Adrenal gland (tissue), 12 donors: ENCODE results near the gene MINDY4. TPM values are rescaled to one million over a fixed set of nuclear protein-coding genes. Genes with fewer than 3 reads are reported as not detected.

Source experiments
- DNase-seq, 7 donors: peaks; one replicate each; pipeline ENCODE4 v3.0.0-alpha.2; 2019 to 2020
- H3K27ac ChIP-seq, 5 donors: fragments of 200-600 bp; sonication (generic) in 4 of 5; 1 replicate in 3 of 5; 2 replicates in 2 of 5; pipeline versions ENCODE4 v1.5.1 to v1.8.0; 2016 to 2020; ENCODE audit warnings: mild to moderate bottlenecking in 1 of 5
- H3K27me3 ChIP-seq: fragments of 200-600 bp; 2 replicates; pipeline ENCODE4 v1.8.0; 2021
- H3K36me3 ChIP-seq, 2 donors: fragments of 200-600 bp; replicated peaks in 1 of 2; 1 replicate in 1 of 2; 2 replicates in 1 of 2; pipeline versions ENCODE4 v1.5.1 to v1.8.0; 2018 to 2022
- H3K4me1 ChIP-seq, 2 donors: fragments of 200-600 bp; replicated peaks in 1 of 2; 1 replicate in 1 of 2; 2 replicates in 1 of 2; pipeline versions ENCODE4 v1.5.1 to v1.8.0; 2018 to 2021
- H3K4me3 ChIP-seq, 4 donors: fragments of 200-600 bp; sonication (generic) in 3 of 4; one replicate each; pipeline ENCODE4 v1.5.1; 2016 to 2018
- H3K9me3 ChIP-seq, 3 donors: fragments of 200-600 bp; sonication (generic) in 1 of 3; replicated peaks in 1 of 3; 1 replicate in 2 of 3; 2 replicates in 1 of 3; pipeline versions ENCODE4 v1.5.1 to v1.8.0; 2016 to 2021
- CTCF ChIP-seq, 6 experiments: fragments of 450-650 bp in 4 of 6; fragments of 200-600 bp in 2 of 6; sonication (generic) in 1 of 6; IDR thresholded peaks; 1 replicate in 5 of 6; 2 replicates in 1 of 6; pipeline versions ENCODE4 v1.5.1 to v1.8.0; 2016 to 2021; ENCODE audit warnings: antibody characterized with exemption in 6 of 6, mild to moderate bottlenecking in 2 of 6, moderate library complexity in 1 of 6
- POLR2A ChIP-seq, 2 donors: fragments of 450-650 bp; IDR thresholded peaks; one replicate each; pipeline ENCODE4 v1.6.1; 2017; ENCODE audit warnings: antibody characterized with exemption in 2 of 2, mild to moderate bottlenecking in 2 of 2, moderate library complexity in 1 of 2
- WGBS, 4 donors: extraction: QIAGEN DNeasy Blood & Tissue Kit in 2 of 4; methylation state at CpG; one replicate each; pipeline versions ENCODE4 v1.1.5 to v1.1.7; 2013 to 2017; 5-methylcytosine and 5-hydroxymethylcytosine counted together
- intact Hi-C, 2 donors: fragments of 100-400 bp; cut with DNase I; formaldehyde crosslinking; loops; one replicate each; pipeline versions ENCODE4 v1.14.1 to v1.15.0; 2022 to 2023
- polyA plus RNA-seq, 3 donors: library from polyadenylated mRNA; stranded (reverse); fragments of 200-250 nt in 2 of 3; fragments of 350-450 nt in 1 of 3; fragmentation: Illumina TruSeq in 1 of 3; extraction: RNeasy Lipid Tissue Mini Kit (QIAGEN cat#74804) in 1 of 3; gene quantifications; one replicate each; pipeline ENCODE4 v1.2.3, GENCODE V29; 2013 to 2014
- total RNA-seq, 9 donors: library from RNA; depleted of rRNA in 4 of 9; stranded (reverse); fragments of >200 nt in 4 of 9; fragments of 120-200 nt in 1 of 9; fragmentation: NEBNext Ultra II Directional in 1 of 9; extraction: Animal tissue kit (Norgen Biotek cat#: 25700) in 1 of 9; gene quantifications; one replicate each; pipeline versions ENCODE4 v1.1.0 to v1.2.4, GENCODE V29; 2013 to 2023
- donor health status: healthy with polysubstance abuse.
- donor health status: Bipolar disorder and iron deficiency.
- donor health status: DM: yes; HTN: yes; CAD: no.
- donor health status: DM: no; HTN: no; CAD: no.
- donor health status: DM: no; HTN: no; CAD: no.
- donor health status: DM: yes; HTN: yes; CAD: no.

MINDY4 gene
- total and polyA plus RNA-seq, 12 donors = 4.8 to 19.9 (median 7.3) TPM

GRCh38 chr7:30726296-30727006 is 44.8 kb upstream of the MINDY4 start:
- H3K9me3 ChIP-seq = no peaks in the 10 kb centered on the region
- WGBS, 4 donors = 90 to 98% (median 95%) methylated on average over 7 of the region's 7 CpGs
- no peak for TF ChIP-seq POLR2A (IDR thresholded peaks at IDR 0.05)
- TF ChIP-seq CTCF (IDR thresholded peaks at IDR 0.05) = no peak
- DNase-seq = no peak
- no peaks in the 10 kb centered on the region for H3K36me3 ChIP-seq
- intact Hi-C loops = no loop called here
- no peak overlapping the region for H3K4me3 ChIP-seq
- no peaks in the 10 kb centered on the region for H3K4me1 ChIP-seq
- H3K27me3 ChIP-seq = no peaks in the 10 kb centered on the region
- H3K27ac ChIP-seq = no peak overlapping the region

- H3K27me3 ChIP-seq = no peaks in the 10 kb centered on the region
- no peak overlapping the region for H3K4me3 ChIP-seq
- no peaks in the 10 kb centered on the region for H3K4me1 ChIP-seq
- H3K27ac ChIP-seq = no peak overlapping the region
- no peaks in the 10 kb centered on the region for H3K9me3 ChIP-seq
- H3K36me3 ChIP-seq = no peaks in the 10 kb centered on the region
- WGBS, 4 donors = 60 to 70% (median 62%) methylated on average over 5 to 8 of the region's 8 CpGs
- no peak for DNase-seq
- intact Hi-C loops = no loop called here
- no peak for TF ChIP-seq POLR2A (IDR thresholded peaks at IDR 0.05)
- no peak for TF ChIP-seq CTCF (IDR thresholded peaks at IDR 0.05)
Observed at GRCh38 chr7:30727061-30727945, 43.9 kb upstream of the MINDY4 start.

GRCh38 chr7:30728591-30729100 is 42.6 kb upstream of the MINDY4 start:
- Histone ChIP-seq H3K36me3 (no peaks in the 10 kb centered on the region), H3K4me1 (no peaks in the 10 kb centered on the region), H3K4me3 (no peak overlapping the region), H3K27ac (no peak overlapping the region), H3K9me3 (no peaks in the 10 kb centered on the region), H3K27me3 (no peaks in the 10 kb centered on the region)
- TF ChIP-seq CTCF (IDR thresholded peaks at IDR 0.05) (no peak), POLR2A (IDR thresholded peaks at IDR 0.05) (no peak)
- 65 to 76% (median 70%) methylated on average over 6 of the region's 6 CpGs for WGBS, 4 donors
- DNase-seq = no peak
- intact Hi-C loops = no loop called here

- WGBS, 4 donors = 45 to 67% (median 57%) methylated on average over 2 of the region's 2 CpGs; no CpG with 5 or more reads in 1 of the 4 donors
- H3K4me1 ChIP-seq = no peaks in the 10 kb centered on the region
- H3K36me3 ChIP-seq = no peaks in the 10 kb centered on the region
- H3K9me3 ChIP-seq = no peaks in the 10 kb centered on the region
- TF ChIP-seq CTCF (IDR thresholded peaks at IDR 0.05) = no peak
- no peak for TF ChIP-seq POLR2A (IDR thresholded peaks at IDR 0.05)
- intact Hi-C loops = no loop called here
- peaks cover 5% of the 10 kb centered on the region for H3K27me3 ChIP-seq
- no peak overlapping the region for H3K27ac ChIP-seq
- no peak for DNase-seq
- H3K4me3 ChIP-seq = no peak overlapping the region
Observed at GRCh38 chr7:30729642-30730041, 41.6 kb upstream of the MINDY4 start.
